Endothelial cell of umbilical vein (primary cell): Measurements from ENCODE around the gene KCNJ2. TPM values are rescaled to one million over a fixed set of nuclear protein-coding genes. Genes with fewer than 3 reads are reported as not detected.

Experiments used
- BruUV-seq: library from RNA; stranded (reverse); fragments of 400-500 nt; replicated peaks from 2 replicates; lab custom pipeline; 2021; lab: Mats Ljungman, UMichigan
- CTCF ChIA-PET: fragments of 300-600, 350-600 bp; sonication (Branson Sonifier 250); formaldehyde crosslinking; loops from one replicate; lab custom pipeline; 2021; ENCODE audit warnings: antibody characterized with exemption, inconsistent platforms; lab: Charles Lee
- POLR2A ChIA-PET: fragments of 300-600, 350-600 bp; sonication (Branson Sonifier 250); formaldehyde crosslinking; loops from one replicate; lab custom pipeline; 2021; ENCODE audit warnings: antibody characterized with exemption, inconsistent platforms; lab: Charles Lee
- DNase-seq: peaks from one replicate; pipeline ENCODE4 v3.0.0-alpha.2; 2011; ENCODE audit warnings: low read depth, low spot score
- FAIRE-seq: peaks from 2 replicates; lab custom pipeline; 2011; peaks lifted over from hg19 to GRCh38; lab: Jason Lieb, UNC
- H2AFZ ChIP-seq: 2 replicates; pipeline ENCODE4 v1.6.0; 2012; ENCODE audit warnings: low read depth, low read length, control low read depth, inconsistent platforms
- H3K27ac ChIP-seq: 2 replicates; pipeline ENCODE4 v1.5.1; 2011; ENCODE audit warnings: low read depth, mild to moderate bottlenecking, control low read depth, low read length, moderate library complexity; ENCODE audit not compliant: insufficient read depth
- H3K27me3 ChIP-seq, 2 experiments: 2 replicates each; pipeline versions ENCODE4 v1.6.0 to v1.6.1; 2011; ENCODE audit warnings: low read length in 2 of 2, mixed read lengths in 1 of 2; ENCODE audit not compliant: control insufficient read depth in 2 of 2, insufficient read depth in 2 of 2
- H3K36me3 ChIP-seq, 2 experiments: 2 replicates in 1 of 2; 3 replicates in 1 of 2; pipeline ENCODE4 v1.5.1; 2011; ENCODE audit warnings: low read length in 2 of 2, mild to moderate bottlenecking in 1 of 2, moderate library complexity in 1 of 2; ENCODE audit not compliant: control insufficient read depth in 2 of 2, insufficient read depth in 2 of 2; ENCODE audit errors: extremely low read depth in 1 of 2
- H3K4me1 ChIP-seq: 3 replicates; pipeline ENCODE4 v1.5.1; 2011; ENCODE audit warnings: mild to moderate bottlenecking, low read length; ENCODE audit not compliant: control insufficient read depth, insufficient read depth; ENCODE audit errors: extremely low read depth
- H3K4me2 ChIP-seq: 2 replicates; pipeline ENCODE4 v1.6.1; 2011; ENCODE audit warnings: low read length, control low read depth, mixed read lengths; ENCODE audit not compliant: insufficient read depth
- H3K4me3 ChIP-seq, 3 experiments: fragments of 200-600 bp in 1 of 3; sonication (generic), shearing (Covaris generic) in 1 of 3; replicated peaks in 1 of 3; 2 replicates each; pipeline ENCODE4 v1.5.1; 2011 to 2016; ENCODE audit warnings: control low read depth in 3 of 3, low read length in 3 of 3, mild to moderate bottlenecking in 2 of 3, inconsistent platforms in 1 of 3, low read depth in 1 of 3, moderate library complexity in 1 of 3; ENCODE audit not compliant: insufficient read depth in 1 of 3
- H3K79me2 ChIP-seq: 2 replicates; pipeline ENCODE4 v1.6.0; 2012; ENCODE audit warnings: low read length, inconsistent platforms; ENCODE audit not compliant: control insufficient read depth, insufficient read depth
- H3K9ac ChIP-seq: replicated peaks from 2 replicates; pipeline ENCODE3; 2011; ENCODE audit warnings: low read length, control low read depth; ENCODE audit not compliant: insufficient read depth; ENCODE audit errors: extremely low read depth
- H3K9me1 ChIP-seq: replicated peaks from 3 replicates; pipeline ENCODE4 v1.6.0; 2011; ENCODE audit warnings: mild to moderate bottlenecking, low read length; ENCODE audit not compliant: control insufficient read depth, insufficient read depth; ENCODE audit errors: extremely low read depth
- H3K9me3 ChIP-seq: replicated peaks from 2 replicates; pipeline ENCODE4 v1.5.1; 2012; ENCODE audit warnings: low read length, inconsistent platforms; ENCODE audit not compliant: control insufficient read depth, insufficient read depth
- H4K20me1 ChIP-seq: replicated peaks from 2 replicates; pipeline ENCODE3; 2011; ENCODE audit warnings: mild to moderate bottlenecking, low read length; ENCODE audit not compliant: control insufficient read depth, insufficient read depth; ENCODE audit errors: extremely low read depth
- CTCF ChIP-seq, 2 donors: IDR thresholded peaks; 1 replicate in 1 of 2; 2 replicates in 1 of 2; pipeline ENCODE4 v1.5.1; 2011; ENCODE audit warnings: low read length in 2 of 2, mild to moderate bottlenecking in 2 of 2, moderate library complexity in 2 of 2, control low read depth in 1 of 2, inconsistent platforms in 1 of 2, low read depth in 1 of 2; ENCODE audit not compliant: insufficient read depth in 1 of 2; ENCODE audit errors: extremely low read depth in 1 of 2
- EZH2 ChIP-seq: IDR thresholded peaks from 2 replicates; pipeline ENCODE4 v1.6.1; 2012; ENCODE audit warnings: borderline replicate concordance, low read depth, mild to moderate bottlenecking, moderate library complexity, low read length, inconsistent platforms; ENCODE audit not compliant: severe bottlenecking
- FOS ChIP-seq: IDR thresholded peaks from 2 replicates; pipeline ENCODE4 v1.6.1; 2011; ENCODE audit warnings: mild to moderate bottlenecking, low read length, moderate library complexity, borderline replicate concordance; ENCODE audit not compliant: insufficient read depth
- GATA2 ChIP-seq: IDR thresholded peaks from 2 replicates; pipeline ENCODE4 v1.7.0; 2011; ENCODE audit warnings: low read depth, mild to moderate bottlenecking, moderate library complexity, mixed read lengths, low read length; ENCODE audit not compliant: insufficient read length, insufficient read depth
- JUN ChIP-seq: IDR thresholded peaks from 2 replicates; pipeline ENCODE4 v1.6.1; 2011; ENCODE audit warnings: borderline replicate concordance, low read depth; ENCODE audit not compliant: insufficient read length, insufficient read depth
- MAX ChIP-seq: IDR thresholded peaks from 2 replicates; pipeline ENCODE4 v1.6.1; 2011; ENCODE audit not compliant: insufficient read depth, insufficient read length
- MYC ChIP-seq: IDR thresholded peaks from one replicate; pipeline ENCODE4 v1.6.1; 2011; ENCODE audit warnings: mild to moderate bottlenecking, low read depth, low read length
- POLR2A ChIP-seq: IDR thresholded peaks from 2 replicates; pipeline ENCODE4 v1.6.1; 2012; ENCODE audit warnings: low read depth, mild to moderate bottlenecking, control low read depth, low read length
- POLR2AphosphoS5 ChIP-seq: IDR thresholded peaks from 2 replicates; pipeline ENCODE4 v1.6.1; 2012; ENCODE audit warnings: low read depth, mild to moderate bottlenecking, control low read depth, low read length, moderate library complexity; ENCODE audit not compliant: insufficient read depth
- dilution Hi-C: fragments of 300-500 bp; cut with MboI; formaldehyde crosslinking; loops from one replicate; pipeline ENCODE4 v1.15.0; 2019; ENCODE audit warnings: low sequenced_read_pairs; ENCODE audit not compliant: extremely low pct_ligation_motif_present
- intact Hi-C: fragments of 100-400 bp; cut with micrococcal nuclease; formaldehyde crosslinking; loops from one replicate; pipeline ENCODE4 v1.10.0; 2022
- polyA plus RNA-seq, 4 experiments: library from polyadenylated mRNA; depleted of rRNA in 3 of 4; stranded (reverse) in 3 of 4; unstranded in 1 of 4; fragments of >200 nt; gene quantifications; 2 replicates each; pipeline versions ENCODE4 v1.2.1 to v1.2.3, GENCODE V29; 2011 to 2012; ENCODE audit warnings: missing spikeins in 1 of 4
- total RNA-seq: library from RNA; stranded (reverse); gene quantifications from 2 replicates; pipeline ENCODE4 v1.2.3, GENCODE V29; 2021

Gene KCNJ2
- total and polyA plus RNA-seq, 2 donors (not counting 3 experiments of a cell fraction or from before 2014, with no cell fraction given): 8.3 to 11.5 TPM

- H3K4me1 ChIP-seq: no peaks in the 10 kb centered on the region
- H2AFZ ChIP-seq: peak overlapping the region; percentile 35
- intact Hi-C loops: no loop called here
- H3K9me3 ChIP-seq: no peaks in the 10 kb centered on the region
- dilution Hi-C loops: no loop called here
- H3K36me3 ChIP-seq: no peaks in the 10 kb centered on the region
- H3K9me1 ChIP-seq: no peaks in the 10 kb centered on the region
- no peak overlapping the region for H3K27ac ChIP-seq
- FAIRE-seq: no peak
- DNase-seq: no peak
- no peaks in the 10 kb centered on the region for H4K20me1 ChIP-seq
- BruUV-seq: no TSS peak
- H3K4me2 ChIP-seq: no peak overlapping the region
- H3K27me3 ChIP-seq: no peaks in the 10 kb centered on the region
- ChIA-PET POLR2A (no interaction called here), CTCF (interaction anchor here (1.4 to 2.0 kb wide), 2 partner anchors 14 to 35 kb away, joined by 3 to 6 read pairs; no protein-coding TSS in a partner anchor)
- H3K4me3 ChIP-seq: no peak overlapping the region
- no peak for TF ChIP-seq MYC
- TF ChIP-seq POLR2AphosphoS5: no peak
- TF ChIP-seq EZH2: no peak
- TF ChIP-seq GATA2: no peak
- no peak for TF ChIP-seq CTCF (IDR thresholded peaks at IDR 0.05; ENCODE audit: extremely low read depth in 1 of 2, insufficient read depth in 1 of 2, low read depth in 1 of 2, low read length in 2 of 2)
- TF ChIP-seq JUN: no peak
- no peak for TF ChIP-seq FOS
- TF ChIP-seq POLR2A: no peak
- TF ChIP-seq MAX: no peak
- no peak overlapping the region for H3K9ac ChIP-seq
- no peaks in the 10 kb centered on the region for H3K79me2 ChIP-seq
These were observed 55.9 kb downstream of the KCNJ2 start for GRCh38 chr17:70225276-70225675.

Other genes with a start within 250 kb of the KCNJ2 start
- not detected in 2 replicates for gene KCNJ16, start 94.3 kb upstream of the KCNJ2 start, total RNA-seq
- 0.07 and 0.08 TPM in 2 replicates for gene KCNJ16, start 94.3 kb upstream of the KCNJ2 start, polyA plus RNA-seq